Activated T-helper 1 cell treated with anti-CD3 and anti-CD28 coated beads, Interleukin-12 subunit alpha, Interleukin-12 subunit beta, Interleukin-2, Interleukin-4 antibody, amounts not matched to agents 30 ng/mL and 10 ng/mL and 1 ng/mL, durations not matched to agents 14 hours and 24 hours and 36 hours (primary cell): Measurements from ENCODE around the gene ORAI3. TPM values are rescaled to one million over a fixed set of nuclear protein-coding genes. Genes with fewer than 3 reads are reported as not detected.
A peak's percentile ranks its signal among the peaks of the same experiment; 100 is the strongest.

Experiments
- DNase-seq: peaks from one replicate; pipeline ENCODE4 v3.0.0; 2021; ENCODE audit warnings: low spot score
- H3K27ac Mint-ChIP-seq: one replicate; pipeline ENCODE4 v1.8.0; 2021; ENCODE audit warnings: mild to moderate bottlenecking, mixed read lengths
- H3K27me3 Mint-ChIP-seq: one replicate; pipeline ENCODE4 v1.8.0; 2022; ENCODE audit warnings: mild to moderate bottlenecking, moderate library complexity, mixed read lengths; ENCODE audit not compliant: insufficient read depth
- H3K36me3 Mint-ChIP-seq: one replicate; pipeline ENCODE4 v1.8.0; 2021; ENCODE audit warnings: low read depth, mixed read lengths
- H3K4me1 Mint-ChIP-seq: one replicate; pipeline ENCODE4 v1.8.0; 2021; ENCODE audit warnings: low read depth, mixed read lengths
- H3K4me3 Mint-ChIP-seq: one replicate; pipeline ENCODE4 v1.8.0; 2021; ENCODE audit warnings: mild to moderate bottlenecking, moderate library complexity, mixed read lengths
- H3K9me3 Mint-ChIP-seq: one replicate; pipeline ENCODE4 v1.8.0; 2021; ENCODE audit warnings: mixed read lengths
- intact Hi-C: fragments of 100-400 bp; cut with micrococcal nuclease; formaldehyde crosslinking; loops from one replicate; pipeline ENCODE4 v1.15.1; 2024
- total RNA-seq: library from RNA; stranded (reverse); gene quantifications from 2 replicates; pipeline ENCODE4 v1.2.3, GENCODE V29; 2022

Gene ORAI3
- total RNA-seq, 1 donor from 2014 or later: 11.5 TPM

DNA sequence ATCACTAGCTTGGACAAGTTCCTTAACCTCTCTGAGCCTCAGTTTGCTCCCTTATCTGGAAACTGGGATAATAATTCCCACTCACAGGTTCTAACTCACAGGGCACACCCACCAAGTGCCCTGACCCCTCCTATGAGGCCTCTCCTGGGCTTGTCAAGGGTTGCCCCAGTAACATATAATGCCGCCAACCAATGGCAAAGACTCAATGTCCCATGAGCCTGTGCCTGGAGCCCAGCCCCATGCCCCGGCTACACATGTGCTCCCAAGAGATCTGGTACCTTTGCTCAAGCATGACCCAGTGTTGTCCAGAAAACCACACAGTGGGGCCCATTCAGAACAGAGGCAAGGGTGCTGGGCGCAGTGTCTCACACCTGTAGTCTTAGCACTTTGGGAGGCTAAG lies 34.0 kb upstream of the ORAI3 start:
- DNase-seq: no peak
- Mint-ChIP-seq H3K4me3 (no peak overlapping the region), H3K4me1 (no peaks in the 10 kb centered on the region), H3K9me3 (no peaks in the 10 kb centered on the region), H3K27me3 (no peaks in the 10 kb centered on the region), H3K27ac (no peak overlapping the region), H3K36me3 (no peaks in the 10 kb centered on the region)
- intact Hi-C loops: no loop called here

DNA sequence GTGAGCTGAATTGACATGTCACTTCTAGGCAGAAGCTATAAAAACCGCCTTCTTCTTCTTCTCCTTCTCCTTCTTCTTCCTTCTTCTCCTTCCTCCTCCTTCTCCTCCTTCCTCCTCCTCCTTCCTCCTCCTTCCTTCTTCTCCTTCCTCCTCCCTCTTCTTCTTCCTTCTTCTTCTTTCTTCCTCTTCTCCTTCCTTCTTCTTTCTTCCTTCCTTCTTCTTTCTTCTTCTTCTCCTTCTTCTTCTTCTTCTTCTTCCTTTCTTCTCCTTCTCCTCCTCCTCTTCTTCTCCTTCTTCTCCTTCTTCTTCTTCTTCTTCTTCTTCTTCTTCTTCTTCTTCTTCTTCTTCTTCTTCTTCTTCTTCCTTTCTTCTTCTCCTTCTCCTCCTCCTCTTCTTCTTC lies 30.3 kb upstream of the ORAI3 start:
- Mint-ChIP-seq H3K4me1 (peaks cover 12% of the 10 kb centered on the region), H3K27me3 (no peaks in the 10 kb centered on the region), H3K9me3 (no peaks in the 10 kb centered on the region), H3K36me3 (no peaks in the 10 kb centered on the region), H3K27ac (no peak overlapping the region), H3K4me3 (no peak overlapping the region)
- no peak for DNase-seq
- intact Hi-C loops: no loop called here

DNA sequence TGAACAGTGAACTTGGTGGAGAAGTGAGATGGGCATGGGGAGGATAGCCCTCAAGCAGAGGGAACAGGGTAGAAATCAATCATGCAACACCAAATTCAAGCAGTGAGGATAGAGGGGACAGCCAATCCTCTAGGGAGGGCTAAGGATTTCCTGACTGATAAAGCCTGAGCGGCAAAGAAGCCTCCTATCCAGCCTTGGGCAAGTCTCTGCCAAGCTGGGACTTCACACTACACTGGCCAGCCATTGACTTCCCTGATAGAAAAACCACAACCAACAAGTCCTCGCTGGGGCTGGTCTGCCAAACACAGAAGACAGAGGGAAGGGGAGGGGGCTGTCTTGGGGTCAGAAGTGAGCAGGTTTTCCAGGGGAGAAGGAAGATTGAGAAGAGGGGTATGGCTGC lies 28.0 kb upstream of the ORAI3 start:
- peak overlapping the region; percentile 95 for H3K4me3 Mint-ChIP-seq
- no peaks in the 10 kb centered on the region for H3K27me3 Mint-ChIP-seq
- intact Hi-C loops: loop anchor here (1.0 kb wide), 1 partner anchor 77 kb away; no protein-coding TSS in a partner anchor
- no peak for DNase-seq
- no peaks in the 10 kb centered on the region for H3K9me3 Mint-ChIP-seq
- peaks cover under 1% of the 10 kb centered on the region for H3K36me3 Mint-ChIP-seq
- H3K27ac Mint-ChIP-seq: peak overlapping the region; percentile 25
- H3K4me1 Mint-ChIP-seq: peaks cover 18% of the 10 kb centered on the region

DNA sequence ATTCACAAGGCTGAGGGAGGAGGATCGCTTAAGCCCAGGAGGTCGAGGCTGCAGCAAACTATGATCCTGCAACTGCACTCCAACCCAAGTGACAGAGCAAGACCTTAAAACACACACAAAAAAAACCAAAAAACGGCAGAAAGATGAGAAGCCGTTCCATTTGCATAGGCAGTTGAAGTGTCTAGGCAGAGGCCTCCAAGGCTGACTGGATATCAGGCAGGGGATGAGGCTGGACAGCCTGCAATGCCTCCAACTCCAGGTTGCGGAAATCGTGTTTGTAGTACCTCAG lies 27.5 kb upstream of the ORAI3 start:
- H3K27me3 Mint-ChIP-seq: no peaks in the 10 kb centered on the region
- intact Hi-C loops: loop anchor here (1.0 kb wide), 1 partner anchor 77 kb away; no protein-coding TSS in a partner anchor
- H3K4me3 Mint-ChIP-seq: peak overlapping the region; percentile 95
- no peaks in the 10 kb centered on the region for H3K9me3 Mint-ChIP-seq
- peaks cover 3% of the 10 kb centered on the region for H3K36me3 Mint-ChIP-seq
- DNase-seq: no peak
- H3K4me1 Mint-ChIP-seq: peaks cover 18% of the 10 kb centered on the region
- H3K27ac Mint-ChIP-seq: peak overlapping the region; percentile 100

DNA sequence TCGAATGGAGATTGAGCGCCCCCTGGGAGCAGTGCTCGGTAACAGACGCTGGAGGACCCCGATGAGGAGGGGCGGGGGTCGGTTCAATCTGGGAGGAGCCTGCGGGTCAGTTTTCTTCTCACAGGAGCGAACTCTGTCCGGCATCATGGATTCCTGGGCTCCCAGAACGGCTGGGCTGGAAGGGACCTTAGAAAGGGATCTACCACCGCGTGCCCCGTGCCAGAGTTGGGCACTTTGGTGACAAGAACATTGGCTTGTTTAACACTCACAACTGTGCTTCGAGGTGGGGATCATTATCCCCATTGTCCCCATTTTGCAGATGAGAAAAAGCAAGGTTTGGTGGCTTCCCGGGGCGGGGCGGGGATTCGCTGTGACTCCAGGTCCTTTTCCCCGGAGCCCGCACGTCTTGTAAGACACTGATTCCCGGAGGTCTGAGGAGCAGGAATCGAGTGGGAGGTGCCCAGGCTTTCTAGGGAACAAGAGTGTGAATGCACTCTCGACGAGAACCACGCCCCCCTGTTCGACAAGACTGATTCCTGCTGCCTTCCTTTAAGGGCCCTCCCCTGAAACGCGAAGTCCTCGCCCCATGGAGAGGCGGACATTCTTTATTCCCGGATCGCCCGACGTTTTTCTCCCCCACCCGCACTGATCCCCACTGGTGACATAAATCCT lies 27.0 kb upstream of the ORAI3 start:
- peak; percentile 80 for DNase-seq
- H3K36me3 Mint-ChIP-seq: peaks cover 6% of the 10 kb centered on the region
- peaks cover 18% of the 10 kb centered on the region for H3K4me1 Mint-ChIP-seq
- no peaks in the 10 kb centered on the region for H3K27me3 Mint-ChIP-seq
- no peaks in the 10 kb centered on the region for H3K9me3 Mint-ChIP-seq
- intact Hi-C loops: loop anchor here (1.0 to 2.0 kb wide), 14 partner anchors 20 to 947 kb away; partner anchors contain the start of genes BCKDK, DCTPP1, FBRS and KAT8
- H3K27ac Mint-ChIP-seq: peak overlapping the region; percentile 100
- H3K4me3 Mint-ChIP-seq: peak overlapping the region; percentile 95

DNA sequence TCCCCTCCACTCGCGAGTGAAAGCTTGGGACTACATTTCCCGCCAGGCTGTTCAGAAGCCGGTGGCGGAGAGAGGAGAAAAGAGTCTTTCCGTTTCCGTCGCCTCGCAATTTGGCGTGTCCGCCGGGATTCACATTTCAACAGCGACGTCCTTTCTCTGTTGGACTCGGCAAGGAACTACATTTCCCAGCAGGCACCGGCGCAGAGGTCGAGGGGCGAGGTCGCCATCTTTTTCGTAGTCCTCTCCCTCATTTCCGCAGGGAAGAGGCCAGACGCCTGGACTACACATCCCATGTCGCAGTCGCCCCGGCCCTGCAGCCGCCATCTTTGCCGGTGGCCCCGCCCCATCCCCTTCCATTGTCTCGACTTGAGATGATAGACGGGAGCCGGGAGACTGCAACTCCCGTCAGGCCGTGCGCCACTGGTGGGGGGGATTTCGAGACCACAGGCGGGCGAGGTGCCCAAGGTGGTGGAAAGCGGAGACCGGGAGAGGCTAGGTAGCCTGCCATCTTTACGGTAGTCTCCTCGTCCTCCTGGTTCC lies 26.4 kb upstream of the ORAI3 start:
- H3K4me3 Mint-ChIP-seq: peak overlapping the region; percentile 95
- peaks cover 6% of the 10 kb centered on the region for H3K36me3 Mint-ChIP-seq
- H3K4me1 Mint-ChIP-seq: peaks cover 18% of the 10 kb centered on the region
- no peaks in the 10 kb centered on the region for H3K27me3 Mint-ChIP-seq
- H3K27ac Mint-ChIP-seq: peak overlapping the region; percentile 100
- DNase-seq: peak; percentile 100
- no peaks in the 10 kb centered on the region for H3K9me3 Mint-ChIP-seq
- intact Hi-C loops: loop anchor here (1.0 to 2.0 kb wide), 13 partner anchors 20 to 946 kb away; partner anchors contain the start of genes BCKDK, DCTPP1, FBRS and KAT8

DNA sequence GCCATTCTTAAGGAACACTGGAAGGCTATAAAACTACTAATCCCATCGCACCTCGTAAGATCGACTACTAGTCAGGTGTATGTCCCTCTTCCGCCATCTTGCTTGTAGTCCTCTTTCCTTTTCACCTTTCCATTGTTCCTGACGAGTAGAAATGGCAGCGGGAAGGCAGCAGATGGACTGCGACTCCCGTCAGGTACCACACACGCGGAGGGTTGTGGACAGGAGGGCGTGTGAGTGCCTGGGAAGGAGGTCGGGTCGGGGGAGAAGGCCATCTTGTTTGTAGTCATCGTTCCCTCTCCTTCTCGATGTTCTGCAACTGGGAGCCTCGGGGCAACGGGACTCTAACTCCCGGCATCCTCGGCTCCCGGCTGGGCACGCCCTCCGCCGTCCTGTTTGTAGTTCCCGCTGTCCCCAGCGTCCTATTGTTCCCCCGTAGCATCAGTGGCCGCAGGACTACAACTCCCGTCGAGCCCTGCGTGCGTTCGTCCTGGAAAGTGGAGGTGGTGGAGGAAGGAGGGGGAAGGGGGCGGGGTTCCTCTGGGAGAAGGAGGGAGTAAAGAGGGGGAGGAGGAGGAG lies 25.8 kb upstream of the ORAI3 start:
- intact Hi-C loops: loop anchor here (1.0 to 2.0 kb wide), 22 partner anchors 19 to 946 kb away; partner anchors contain the start of genes ARMC5, BCKDK, CFAP119 and DCTPP1
- peak overlapping the region; percentile 95 for H3K4me3 Mint-ChIP-seq
- peak overlapping the region; percentile 100 for H3K27ac Mint-ChIP-seq
- peaks cover 6% of the 10 kb centered on the region for H3K36me3 Mint-ChIP-seq
- H3K9me3 Mint-ChIP-seq: no peaks in the 10 kb centered on the region
- no peaks in the 10 kb centered on the region for H3K27me3 Mint-ChIP-seq
- peak; percentile 95 for DNase-seq
- H3K4me1 Mint-ChIP-seq: peaks cover 18% of the 10 kb centered on the region

DNA sequence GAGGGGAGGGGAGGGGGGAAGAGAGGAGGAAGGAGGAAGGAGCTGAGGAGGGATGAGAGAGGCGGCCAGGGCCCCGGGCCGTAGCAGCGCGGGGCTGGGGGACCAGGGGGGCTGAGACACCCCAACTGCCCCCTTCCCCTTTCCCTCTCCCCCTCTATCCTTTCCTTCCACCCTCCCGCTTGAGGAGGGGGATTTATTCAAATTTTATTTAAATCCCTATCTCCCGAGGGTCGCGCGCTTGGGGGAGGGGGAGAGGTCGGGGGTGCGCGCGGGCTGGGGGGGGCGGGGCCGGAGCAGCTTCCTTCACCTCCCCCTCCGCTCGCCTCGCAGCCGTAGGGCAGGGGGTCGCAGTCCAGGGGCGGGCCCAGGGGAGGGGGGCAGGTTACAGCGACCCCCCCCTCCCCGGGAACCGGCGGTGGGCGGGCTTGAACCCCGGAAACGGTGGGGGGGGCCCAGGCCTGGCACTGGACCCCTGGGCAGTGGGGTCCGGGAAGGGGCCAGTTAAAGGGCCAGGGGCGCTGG lies 25.3 kb upstream of the ORAI3 start, which contains the start of gene FBXL19:
FBXL19 (plus strand) TSS at position 19 of the 522 bp plus-strand sequence. CDS start 2,183 bp downstream, outside the sequence.
- Mint-ChIP-seq H3K36me3 (peaks cover 6% of the 10 kb centered on the region), H3K27ac (peak within 1 kb of the TSS; percentile 100), H3K4me3 (peak within 1 kb of the TSS; percentile 95), H3K4me1 (peaks cover 18% of the 10 kb centered on the region), H3K27me3 (no peaks in the 10 kb centered on the region), H3K9me3 (no peaks in the 10 kb centered on the region)
- DNase-seq: no peak
- intact Hi-C loops: loop anchor here (1.0 to 2.0 kb wide), 12 partner anchors 19 to 945 kb away; partner anchors contain the start of genes ARMC5, BCKDK, CFAP119 and PHKG2

DNA sequence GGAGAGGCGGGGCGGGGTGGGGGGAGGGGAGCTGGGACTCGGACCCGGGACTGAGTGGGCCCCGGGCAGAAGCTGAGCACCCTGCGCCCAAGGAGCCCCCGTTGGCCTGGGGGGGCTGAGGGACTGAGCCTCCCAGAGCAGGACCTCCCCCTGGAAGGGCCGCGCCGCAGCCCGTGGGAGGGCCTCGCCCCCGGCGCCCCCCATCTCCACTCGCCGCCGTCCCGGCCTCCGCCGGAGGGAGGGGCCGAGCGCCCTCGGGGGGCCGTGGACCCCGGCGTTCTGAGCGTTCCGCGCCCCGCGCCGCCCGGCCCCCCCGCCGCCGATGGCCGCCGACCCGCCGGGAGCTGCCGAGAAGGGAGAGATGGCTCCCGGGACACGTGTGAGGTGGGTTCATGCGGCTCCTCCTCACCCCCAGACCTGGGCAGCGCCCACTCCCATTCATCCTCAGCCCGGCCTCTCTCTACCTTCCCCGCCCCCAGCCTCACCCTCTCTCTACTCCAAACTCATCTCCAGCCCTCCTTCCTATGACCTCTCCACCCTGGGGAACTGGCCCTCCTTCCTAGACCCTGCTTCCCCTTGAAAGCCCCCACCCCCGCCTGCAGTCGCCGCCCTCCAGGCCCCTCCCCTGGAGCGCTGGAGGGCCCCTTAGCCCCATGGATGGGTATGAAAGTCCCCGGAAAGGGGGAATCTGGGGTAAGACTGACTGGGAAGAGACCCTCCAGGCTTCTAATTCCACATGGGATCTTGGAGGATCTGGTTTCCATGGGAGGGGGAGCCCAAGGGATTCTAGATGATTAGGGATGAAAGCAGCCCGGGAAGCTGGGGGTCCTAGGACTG lies 24.6 kb upstream of the ORAI3 start:
- intact Hi-C loops: no loop called here
- peaks cover 6% of the 10 kb centered on the region for H3K36me3 Mint-ChIP-seq
- peaks cover 18% of the 10 kb centered on the region for H3K4me1 Mint-ChIP-seq
- DNase-seq: no peak
- peak overlapping the region; percentile 81 for H3K4me3 Mint-ChIP-seq
- H3K27ac Mint-ChIP-seq: peak overlapping the region; percentile 72
- no peaks in the 10 kb centered on the region for H3K9me3 Mint-ChIP-seq
- no peaks in the 10 kb centered on the region for H3K27me3 Mint-ChIP-seq

DNA sequence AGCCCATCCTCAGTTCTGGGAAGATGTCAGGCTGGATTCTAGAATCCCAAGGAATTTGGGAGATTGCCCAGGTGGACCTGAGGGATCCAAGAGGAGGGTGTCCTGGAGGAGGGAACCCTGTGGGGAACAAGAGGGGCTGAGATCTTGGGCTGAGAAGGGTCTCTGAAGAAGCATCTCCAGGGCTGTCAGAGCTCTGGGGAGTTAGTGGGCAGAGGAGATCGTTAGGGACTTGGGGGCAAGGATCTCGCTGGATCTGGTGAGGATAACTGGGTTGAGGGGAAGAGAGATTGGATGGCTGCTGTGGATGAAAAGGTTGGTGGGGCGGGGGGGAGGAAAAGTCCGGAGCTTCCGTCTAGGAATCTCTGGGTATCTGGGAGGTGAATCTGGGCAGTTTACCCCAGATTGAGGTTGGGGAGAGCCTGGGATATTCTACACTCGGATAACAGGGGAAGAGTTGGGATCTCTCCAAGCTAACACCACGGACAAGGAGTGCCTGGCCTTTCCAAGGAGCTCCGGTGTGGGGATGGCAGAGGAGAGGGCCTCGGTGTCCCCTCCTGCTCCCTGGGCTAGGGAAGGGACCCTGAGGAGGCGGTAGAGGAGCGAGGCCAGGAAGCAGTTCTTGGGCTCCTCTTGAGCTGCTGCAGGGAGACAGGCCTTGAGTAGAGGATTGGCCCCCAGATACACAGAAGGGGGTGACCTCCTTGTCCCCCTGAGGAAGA lies 23.8 kb upstream of the ORAI3 start:
- Mint-ChIP-seq H3K36me3 (peaks cover 6% of the 10 kb centered on the region), H3K4me1 (peaks cover 18% of the 10 kb centered on the region), H3K4me3 (peak overlapping the region; percentile 81), H3K9me3 (no peaks in the 10 kb centered on the region), H3K27ac (no peak overlapping the region), H3K27me3 (no peaks in the 10 kb centered on the region)
- DNase-seq: no peak
- intact Hi-C loops: no loop called here

DNA sequence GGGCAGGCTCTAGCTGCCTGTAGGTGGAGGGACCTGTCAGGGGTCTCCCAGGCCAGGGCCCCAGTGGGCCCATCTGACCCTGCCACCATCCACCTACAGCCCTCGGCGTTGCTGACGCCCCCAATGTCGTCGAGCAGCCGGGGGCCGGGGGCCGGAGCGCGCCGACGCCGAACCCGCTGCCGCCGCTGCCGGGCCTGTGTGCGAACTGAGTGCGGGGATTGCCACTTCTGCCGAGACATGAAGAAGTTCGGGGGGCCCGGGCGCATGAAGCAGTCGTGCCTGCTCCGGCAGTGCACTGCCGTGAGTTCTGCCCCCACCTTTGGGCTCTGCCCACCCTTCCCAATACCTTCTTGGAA lies 23.3 kb upstream of the ORAI3 start:
- Mint-ChIP-seq H3K36me3 (peaks cover 6% of the 10 kb centered on the region), H3K9me3 (no peaks in the 10 kb centered on the region), H3K4me3 (no peak overlapping the region), H3K27ac (no peak overlapping the region), H3K4me1 (peaks cover 18% of the 10 kb centered on the region), H3K27me3 (no peaks in the 10 kb centered on the region)
- DNase-seq: no peak
- intact Hi-C loops: no loop called here
